Dedifferentiated amniotic fluid mesenchymal stem cell (primary cell): ENCODE data around the gene IL4I1.

Experiments
- DNase-seq: peaks from one replicate; pipeline ENCODE4 v3.0.0-alpha.2; 2016; ENCODE audit errors: extremely low spot score

Gene IL4I1

GRCh38 chr19:49924004-49924880, 27.6 kb upstream of the IL4I1 start:
- no peak for DNase-seq

GRCh38 chr19:49923055-49924003, 26.6 kb upstream of the IL4I1 start:
- no peak for DNase-seq

- DNase-seq, result no peak
Observed at GRCh38 chr19:49921871-49922795, 25.4 kb upstream of the IL4I1 start.

- no peak for DNase-seq
Observed at GRCh38 chr19:49920624-49921363, 24.1 kb upstream of the IL4I1 start.

GRCh38 chr19:49918089-49918488, 21.4 kb upstream of the IL4I1 start:
- no peak for DNase-seq

- no peak for DNase-seq
Observed at GRCh38 chr19:49916839-49917733, 20.4 kb upstream of the IL4I1 start.

- DNase-seq, result no peak
Observed at GRCh38 chr19:49915271-49915670, 18.6 kb upstream of the IL4I1 start.

- DNase-seq, result no peak
Observed at GRCh38 chr19:49913720-49914119, 17.0 kb upstream of the IL4I1 start.

GRCh38 chr19:49912965-49913685, 16.4 kb upstream of the IL4I1 start:
- no peak for DNase-seq

GRCh38 chr19:49911381-49912145, 14.9 kb upstream of the IL4I1 start:
- no peak for DNase-seq

GRCh38 chr19:49910179-49910578, 13.5 kb upstream of the IL4I1 start:
- DNase-seq, result no peak

- no peak for DNase-seq
Observed at GRCh38 chr19:49908480-49909420, 12.1 kb upstream of the IL4I1 start.

GRCh38 chr19:49907745-49908446, 11.2 kb upstream of the IL4I1 start:
- DNase-seq, result no peak

GRCh38 chr19:49906879-49907564, 10.3 kb upstream of the IL4I1 start:
- DNase-seq, result no peak

- no peak for DNase-seq
Observed at GRCh38 chr19:49904136-49904535, 7.4 kb upstream of the IL4I1 start.
